COLO668 (cell line): ENCODE results near the gene TTBK2.

Source experiments
- DNase-seq: peaks from one replicate; lab custom pipeline; 2025; ENCODE audit not compliant: unreplicated experiment; lab: John Stamatoyannopoulos, UW

Gene TTBK2

GRCh38 chr15:42694398-42694797, 226.2 kb downstream of the TTBK2 start:
- DNase-seq = no peak

GRCh38 chr15:42693942-42694341, 226.6 kb downstream of the TTBK2 start:
- no peak for DNase-seq

- no peak for DNase-seq
These were observed 227.1 kb downstream of the TTBK2 start for GRCh38 chr15:42693496-42693895.

- no peak for DNase-seq
These were observed 227.6 kb downstream of the TTBK2 start for GRCh38 chr15:42692997-42693396.

- DNase-seq = no peak
These were observed 228.0 kb downstream of the TTBK2 start for GRCh38 chr15:42692536-42692935.

- no peak for DNase-seq
These were observed 228.8 kb downstream of the TTBK2 start for GRCh38 chr15:42691770-42692169.

GRCh38 chr15:42691308-42691707, 229.3 kb downstream of the TTBK2 start:
- no peak for DNase-seq
